Suprapubic skin (tissue), 4 donors: ENCODE measurements around the gene ZNF555. TPM values are rescaled to one million over a fixed set of nuclear protein-coding genes. Genes with fewer than 3 reads are reported as not detected.

Experiments used
- DNase-seq, 2 donors: peaks; one replicate each; pipeline ENCODE4 v3.0.0-alpha.2; 2019; ENCODE audit warnings: low spot score in 2 of 2
- H3K27ac ChIP-seq: fragments of 200-600 bp; sonication (generic); one replicate; pipeline ENCODE4 v1.5.1; 2019
- H3K27me3 ChIP-seq: fragments of 200-600 bp; sonication (generic); one replicate; pipeline ENCODE4 v1.5.1; 2019
- H3K36me3 ChIP-seq: fragments of 200-600 bp; sonication (generic); one replicate; pipeline ENCODE4 v1.5.1; 2019
- H3K4me1 ChIP-seq: fragments of 200-600 bp; sonication (generic); one replicate; pipeline ENCODE4 v1.5.1; 2019
- H3K4me3 ChIP-seq: fragments of 200-600 bp; sonication (generic); one replicate; pipeline ENCODE4 v1.5.1; 2019; ENCODE audit warnings: mild to moderate bottlenecking
- H3K9me3 ChIP-seq: fragments of 200-600 bp; sonication (generic); one replicate; pipeline ENCODE4 v1.5.1; 2019
- CTCF ChIP-seq, 2 donors: fragments of 200-600 bp in 1 of 2; fragments of 450-650 bp in 1 of 2; sonication (generic) in 1 of 2; IDR thresholded peaks; one replicate each; pipeline ENCODE4 v1.5.1; 2016 to 2019; ENCODE audit warnings: antibody characterized with exemption in 2 of 2, mild to moderate bottlenecking in 1 of 2, moderate library complexity in 1 of 2
- EP300 ChIP-seq: sonication (generic); formaldehyde crosslinking; IDR thresholded peaks from one replicate; pipeline ENCODE4 v1.6.1; 2017; ENCODE audit warnings: antibody characterized with exemption
- POLR2A ChIP-seq, 2 donors: fragments of 450-650 bp; IDR thresholded peaks; one replicate each; pipeline ENCODE4 v1.6.1; 2017; ENCODE audit warnings: antibody characterized with exemption in 2 of 2, mild to moderate bottlenecking in 2 of 2, moderate library complexity in 2 of 2
- POLR2AphosphoS5 ChIP-seq, 3 donors: sonication (generic); formaldehyde crosslinking; IDR thresholded peaks; one replicate each; pipeline ENCODE4 v1.6.1; 2017; ENCODE audit warnings: antibody characterized with exemption in 3 of 3
- WGBS: methylation state at CpG from one replicate; pipeline ENCODE4 v1.1.5; 2018; 5-methylcytosine and 5-hydroxymethylcytosine counted together
- total RNA-seq, 4 donors: library from RNA; depleted of rRNA; stranded (reverse); fragments of >200 nt; gene quantifications; one replicate each; pipeline ENCODE4 v1.1.0, GENCODE V29; 2016

ZNF555 gene
- total RNA-seq, 4 donors from 2014 or later = 2.5 to 7.6 (median 4.5) TPM

- peaks cover 46% of the 10 kb centered on the region for H3K36me3 ChIP-seq
- H3K4me3 ChIP-seq = no peak overlapping the region
- no peak for DNase-seq
- H3K27me3 ChIP-seq = no peaks in the 10 kb centered on the region
- no peak overlapping the region for H3K27ac ChIP-seq
- WGBS = 95% methylated on average over 7 of the region's 37 CpGs
- TF ChIP-seq EP300 (no peak), POLR2AphosphoS5 (IDR thresholded peaks at IDR 0.05) (no peak), POLR2A (IDR thresholded peaks at IDR 0.05) (no peak), CTCF (IDR thresholded peaks at IDR 0.05) (no peak)
- H3K4me1 ChIP-seq = no peaks in the 10 kb centered on the region
- no peaks in the 10 kb centered on the region for H3K9me3 ChIP-seq
Observed at GRCh38 chr19:2812414-2813234, 28.7 kb upstream of the ZNF555 start.

GRCh38 chr19:2813235-2814160 lies 27.8 kb upstream of the ZNF555 start:
- no peaks in the 10 kb centered on the region for H3K27me3 ChIP-seq
- whole genome bisulfite sequencing = 79% methylated on average over 19 of the region's 35 CpGs
- no peaks in the 10 kb centered on the region for H3K4me1 ChIP-seq
- no peak for DNase-seq
- no peaks in the 10 kb centered on the region for H3K9me3 ChIP-seq
- TF ChIP-seq POLR2A (IDR thresholded peaks at IDR 0.05) = no peak
- TF ChIP-seq POLR2AphosphoS5 (IDR thresholded peaks at IDR 0.05) = no peak
- TF ChIP-seq CTCF (IDR thresholded peaks at IDR 0.05) = no peak
- no peak for TF ChIP-seq EP300
- no peak overlapping the region for H3K4me3 ChIP-seq
- H3K36me3 ChIP-seq = peaks cover 38% of the 10 kb centered on the region
- no peak overlapping the region for H3K27ac ChIP-seq

GRCh38 chr19:2814426-2814825 lies 26.8 kb upstream of the ZNF555 start:
- whole genome bisulfite sequencing = 96% methylated on average over 8 of the region's 11 CpGs
- H3K4me1 ChIP-seq = peaks cover 5% of the 10 kb centered on the region

GRCh38 chr19:2815191-2815614 lies 26.1 kb upstream of the ZNF555 start:
- H3K4me3 ChIP-seq = no peak overlapping the region
- H3K4me1 ChIP-seq = peaks cover 9% of the 10 kb centered on the region
- H3K9me3 ChIP-seq = no peaks in the 10 kb centered on the region
- H3K36me3 ChIP-seq = peaks cover 20% of the 10 kb centered on the region
- WGBS = 97% methylated on average over 13 of the region's 13 CpGs
- TF ChIP-seq CTCF (IDR thresholded peaks at IDR 0.05) = no peak
- TF ChIP-seq EP300 = no peak
- no peak for TF ChIP-seq POLR2A (IDR thresholded peaks at IDR 0.05)
- TF ChIP-seq POLR2AphosphoS5 (IDR thresholded peaks at IDR 0.05) = no peak
- no peak overlapping the region for H3K27ac ChIP-seq
- no peaks in the 10 kb centered on the region for H3K27me3 ChIP-seq
- no peak for DNase-seq

More at GRCh38 chr19:2814426-2814825, 26.8 kb upstream of the ZNF555 start:
- peaks cover 28% of the 10 kb centered on the region for H3K36me3 ChIP-seq
- no peak overlapping the region for H3K27ac ChIP-seq
- no peaks in the 10 kb centered on the region for H3K27me3 ChIP-seq
- no peak overlapping the region for H3K4me3 ChIP-seq
- no peak for TF ChIP-seq POLR2AphosphoS5 (IDR thresholded peaks at IDR 0.05)
- TF ChIP-seq EP300 = no peak
- TF ChIP-seq POLR2A (IDR thresholded peaks at IDR 0.05) = no peak
- no peak for TF ChIP-seq CTCF (IDR thresholded peaks at IDR 0.05)
- DNase-seq = no peak
- no peaks in the 10 kb centered on the region for H3K9me3 ChIP-seq

- no peak for TF ChIP-seq EP300
- no peak for TF ChIP-seq POLR2AphosphoS5 (IDR thresholded peaks at IDR 0.05)
- TF ChIP-seq CTCF (IDR thresholded peaks at IDR 0.05) = no peak
- no peak for TF ChIP-seq POLR2A (IDR thresholded peaks at IDR 0.05)
- WGBS = 89% methylated on average over 15 of the region's 15 CpGs
Observed at GRCh38 chr19:2815923-2816322, 25.4 kb upstream of the ZNF555 start.

More at GRCh38 chr19:2815923-2816322, 25.4 kb upstream of the ZNF555 start:
- Histone ChIP-seq H3K4me1 (peaks cover 15% of the 10 kb centered on the region), H3K9me3 (no peaks in the 10 kb centered on the region), H3K27me3 (no peaks in the 10 kb centered on the region), H3K4me3 (no peak overlapping the region), H3K27ac (no peak overlapping the region), H3K36me3 (peaks cover 13% of the 10 kb centered on the region)
- no peak for DNase-seq
